Epithelial cell of proximal tubule (primary cell): ENCODE measurements around the gene TRUB1. TPM values are rescaled to one million over a fixed set of nuclear protein-coding genes. Genes with fewer than 3 reads are reported as not detected.

Source experiments
- DNase-seq: peaks from one replicate; pipeline ENCODE4 v3.0.0-alpha.2; 2011; ENCODE audit warnings: low read depth
- H3K4me3 ChIP-seq: 2 replicates; pipeline ENCODE4 v1.5.1; 2011; ENCODE audit warnings: low read depth, mild to moderate bottlenecking, low read length
- total RNA-seq: library from RNA; depleted of rRNA; stranded (reverse); fragments of >200 nt; gene quantifications from 2 replicates; pipeline ENCODE4 v1.2.3, GENCODE V29; 2015
- TF ChIP-seq, protein P1 (sequence below): conservative IDR thresholded peaks from 2 replicates; pipeline ENCODE4 v1.5.1; 2012; ENCODE audit warnings: low read depth, mild to moderate bottlenecking, low read length

TRUB1 gene
- total RNA-seq, 1 donor from 2014 or later, result 53.7 TPM

DNA sequence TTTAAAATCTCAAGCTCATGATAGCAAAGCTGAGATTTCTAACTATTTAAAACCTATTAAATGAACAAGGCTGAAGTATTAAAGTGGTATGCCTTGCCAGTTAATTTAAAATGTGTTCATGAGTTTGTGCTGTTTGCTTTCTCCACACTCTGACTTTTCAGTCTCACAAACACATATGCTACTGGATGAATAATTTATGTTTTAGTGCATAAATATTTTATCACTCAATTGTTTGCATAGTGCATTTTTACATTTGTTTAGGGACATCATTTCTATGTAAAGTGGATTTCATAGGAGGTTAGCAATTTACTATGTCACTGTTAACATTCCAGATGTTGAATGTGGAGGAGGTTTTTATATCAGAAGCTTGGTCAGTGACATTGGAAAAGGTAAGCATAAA, 36.0 kb downstream of the TRUB1 start:
- TF ChIP-seq, protein P1, sequence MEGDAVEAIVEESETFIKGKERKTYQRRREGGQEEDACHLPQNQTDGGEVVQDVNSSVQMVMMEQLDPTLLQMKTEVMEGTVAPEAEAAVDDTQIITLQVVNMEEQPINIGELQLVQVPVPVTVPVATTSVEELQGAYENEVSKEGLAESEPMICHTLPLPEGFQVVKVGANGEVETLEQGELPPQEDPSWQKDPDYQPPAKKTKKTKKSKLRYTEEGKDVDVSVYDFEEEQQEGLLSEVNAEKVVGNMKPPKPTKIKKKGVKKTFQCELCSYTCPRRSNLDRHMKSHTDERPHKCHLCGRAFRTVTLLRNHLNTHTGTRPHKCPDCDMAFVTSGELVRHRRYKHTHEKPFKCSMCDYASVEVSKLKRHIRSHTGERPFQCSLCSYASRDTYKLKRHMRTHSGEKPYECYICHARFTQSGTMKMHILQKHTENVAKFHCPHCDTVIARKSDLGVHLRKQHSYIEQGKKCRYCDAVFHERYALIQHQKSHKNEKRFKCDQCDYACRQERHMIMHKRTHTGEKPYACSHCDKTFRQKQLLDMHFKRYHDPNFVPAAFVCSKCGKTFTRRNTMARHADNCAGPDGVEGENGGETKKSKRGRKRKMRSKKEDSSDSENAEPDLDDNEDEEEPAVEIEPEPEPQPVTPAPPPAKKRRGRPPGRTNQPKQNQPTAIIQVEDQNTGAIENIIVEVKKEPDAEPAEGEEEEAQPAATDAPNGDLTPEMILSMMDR, result no peak
- DNase-seq, result no peak
- no peak overlapping the region for H3K4me3 ChIP-seq

DNA sequence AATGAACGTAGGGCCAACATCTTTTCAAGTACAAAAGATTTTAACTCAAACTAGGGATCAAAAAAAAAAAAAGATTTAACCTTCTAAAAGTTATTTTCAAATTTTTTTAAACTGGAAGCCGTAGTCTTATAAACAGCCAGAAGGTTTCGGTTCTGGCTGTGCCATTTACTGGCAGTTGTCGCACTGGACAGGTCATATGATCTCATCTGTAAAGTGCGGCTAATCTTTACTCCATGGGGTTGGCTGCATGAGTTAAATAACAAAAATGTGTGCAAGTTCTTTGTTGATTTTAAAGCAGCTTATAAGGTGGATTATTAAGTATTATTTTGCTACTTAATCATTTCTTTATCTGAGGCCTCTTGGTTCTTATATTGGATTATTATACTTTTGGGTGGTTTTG, 36.6 kb downstream of the TRUB1 start:
- TF ChIP-seq, protein P1, result no peak
- no peak overlapping the region for H3K4me3 ChIP-seq
- no peak for DNase-seq

DNA sequence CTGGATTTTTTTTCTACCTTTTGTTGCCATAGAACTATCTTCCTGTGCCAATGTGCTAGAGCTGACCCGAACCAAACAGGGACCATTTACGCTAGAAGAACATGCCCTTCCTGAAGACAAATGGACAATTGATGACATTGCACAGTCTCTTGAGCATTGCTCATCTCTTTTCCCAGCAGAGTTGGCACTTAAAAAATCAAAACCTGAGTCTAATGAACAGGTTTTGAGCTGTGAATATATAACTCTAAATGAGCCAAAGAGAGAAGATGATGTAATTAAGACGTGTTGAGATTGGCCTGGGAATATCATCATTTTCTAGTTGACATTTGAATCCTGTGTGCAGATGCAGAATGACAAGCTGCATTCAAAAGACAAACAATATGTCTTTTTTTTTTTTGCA, 37.1 kb downstream of the TRUB1 start:
- TF ChIP-seq, protein P1, result no peak
- H3K4me3 ChIP-seq, result no peak overlapping the region
- no peak for DNase-seq

DNA sequence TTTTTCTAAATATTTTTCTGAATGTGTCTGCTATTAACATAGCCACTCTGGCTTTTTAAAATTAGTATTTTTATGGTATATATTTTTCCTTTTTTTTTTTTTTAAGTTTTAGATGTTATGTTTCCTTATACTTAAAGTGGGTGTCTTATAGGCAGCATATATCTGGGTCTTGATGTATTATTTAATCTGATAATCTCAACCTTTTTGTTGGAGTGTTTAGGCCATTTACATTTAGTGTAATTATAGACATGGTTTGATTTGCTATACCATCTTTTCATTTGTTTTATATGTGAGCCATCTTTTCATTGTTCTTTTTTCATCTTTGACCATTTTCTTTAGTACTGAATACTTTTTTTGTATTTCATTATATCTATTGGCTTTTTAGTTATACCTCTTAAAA, 45.0 kb downstream of the TRUB1 start:
- DNase-seq, result no peak
- H3K4me3 ChIP-seq, result no peak overlapping the region
- TF ChIP-seq, protein P1, result no peak

DNA sequence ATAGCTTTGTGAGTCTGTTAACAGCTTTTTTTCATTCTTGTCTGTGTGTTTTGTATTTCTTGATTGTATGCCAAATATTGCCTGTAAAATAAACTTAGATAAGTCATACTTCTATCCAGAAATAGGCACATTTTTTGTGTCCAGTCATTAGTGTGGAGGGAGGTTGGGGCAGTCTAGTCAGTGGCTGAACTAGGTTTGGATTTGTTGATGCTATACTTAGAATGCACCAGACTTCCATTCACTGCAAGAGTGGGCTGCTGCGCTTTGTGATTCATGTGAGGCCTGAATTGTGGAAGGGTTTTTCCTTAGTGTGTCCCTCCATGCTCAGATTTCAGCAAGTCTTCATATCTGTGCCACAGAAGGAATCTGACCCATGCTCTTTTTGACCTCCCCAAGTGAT, 50.0 kb downstream of the TRUB1 start:
- no peak for DNase-seq
- TF ChIP-seq, protein P1, result no peak
- H3K4me3 ChIP-seq, result no peak overlapping the region

DNA sequence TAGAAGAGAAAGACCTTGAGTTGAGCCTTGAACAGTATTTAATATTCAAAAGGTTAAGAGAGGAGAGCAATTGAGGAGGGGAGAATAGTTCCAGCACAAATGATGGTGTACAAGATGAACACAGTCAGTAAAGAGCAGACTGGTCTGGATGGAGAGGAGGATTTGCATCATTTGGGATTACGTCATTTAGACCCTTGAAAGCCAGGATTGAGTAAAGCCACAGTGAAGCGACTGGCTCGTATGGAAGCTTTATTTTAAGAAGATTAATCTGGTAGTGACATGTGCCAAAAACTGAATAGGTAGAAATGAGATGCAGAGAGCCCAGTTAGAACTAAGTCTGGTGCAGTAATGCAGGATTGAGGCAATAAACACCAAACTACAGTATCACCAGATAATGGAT, 52.6 kb downstream of the TRUB1 start:
- H3K4me3 ChIP-seq, result no peak overlapping the region
- no peak for DNase-seq
- TF ChIP-seq, protein P1, result no peak

DNA sequence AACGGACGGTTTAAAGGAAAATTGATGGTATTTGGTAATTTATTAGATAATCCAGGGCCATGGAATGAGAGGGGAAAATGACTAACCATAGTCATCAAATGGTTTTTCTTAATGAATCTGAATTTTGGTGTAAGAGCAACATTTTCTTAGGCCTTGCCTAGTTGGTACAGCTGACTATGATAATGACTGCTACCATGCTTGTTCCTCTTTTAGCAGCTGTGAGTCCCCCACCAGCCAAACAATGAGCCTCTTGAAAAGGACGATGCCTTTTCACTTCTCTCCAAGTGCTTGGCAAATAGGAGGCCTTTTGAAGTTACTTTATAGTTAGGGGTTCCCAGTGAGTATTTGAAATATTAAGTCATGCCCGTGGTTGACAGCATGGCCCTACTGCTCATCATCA, 53.0 kb downstream of the TRUB1 start:
- TF ChIP-seq, protein P1, result no peak
- no peak overlapping the region for H3K4me3 ChIP-seq
- no peak for DNase-seq
